Inflammatory macrophage treated with lipopolysaccharide for 1 hour (primary cell): ENCODE data around the gene TP73.
A peak's percentile ranks its signal among the peaks of the same experiment; 100 is the strongest.

Experiments used
- DNase-seq, 2 donors: peaks; one replicate each; pipeline ENCODE4 v3.0.0-alpha.2; 2020 to 2022

Gene TP73

GRCh38 chr1:3651930-3652547 is at the start of gene TP73:
TP73 (plus strand) TSS chr1:3652516; CDS start chr1:3682366, 29,850 bp downstream.
- DNase-seq = no peak

- DNase-seq = no peak
Observed at GRCh38 chr1:3603156-3603555, 49.2 kb upstream of the TP73 start.

DNA sequence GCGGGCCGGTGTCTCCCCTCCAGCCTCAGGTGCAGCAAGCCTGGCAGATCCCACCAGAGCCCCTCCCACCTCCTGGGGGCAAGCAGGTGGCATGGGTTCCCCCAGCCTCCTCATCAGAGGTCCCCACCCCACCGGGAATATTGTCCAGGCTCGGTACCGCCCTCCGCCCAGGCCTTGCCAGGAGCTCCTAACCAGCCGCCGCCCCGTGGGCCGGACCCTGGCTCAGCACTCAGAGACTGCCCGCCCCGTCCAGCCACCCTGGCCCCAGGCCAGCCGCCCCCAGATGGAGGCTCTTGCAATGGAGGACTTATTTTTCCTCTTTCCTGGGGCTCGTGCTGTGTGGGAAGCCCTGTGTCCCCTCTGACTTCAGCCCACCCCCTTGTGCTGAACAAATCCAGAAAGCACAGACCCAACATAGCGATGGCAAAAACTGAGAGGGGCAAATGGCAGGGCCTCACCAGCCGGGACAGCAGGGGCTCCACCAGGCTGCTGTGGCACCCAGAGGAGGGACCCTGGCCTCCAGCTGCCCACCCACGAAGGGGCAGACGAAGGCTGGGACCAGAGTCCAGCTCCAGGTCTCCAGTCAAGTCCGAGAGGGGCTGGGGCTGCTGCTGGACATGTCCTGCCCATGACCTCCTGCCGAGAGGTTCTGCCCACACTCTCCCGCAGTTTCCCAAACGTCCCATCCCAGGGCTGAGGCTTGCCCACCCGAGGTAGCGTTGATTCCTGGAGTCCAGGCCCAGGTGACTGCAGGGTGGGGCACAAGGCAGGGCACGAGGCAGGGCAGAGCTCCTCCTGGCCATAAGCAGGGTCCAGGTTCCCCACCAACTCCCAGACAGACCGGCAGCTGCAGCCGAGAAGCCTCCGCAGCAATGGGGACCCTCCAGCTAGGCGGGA is 48.5 kb upstream of the TP73 start:
- DNase-seq = no peak

- no peak for DNase-seq
Observed at GRCh38 chr1:3604468-3604974, 47.8 kb upstream of the TP73 start.

- DNase-seq = no peak
Observed at GRCh38 chr1:3604997-3605823, 47.1 kb upstream of the TP73 start.

DNA sequence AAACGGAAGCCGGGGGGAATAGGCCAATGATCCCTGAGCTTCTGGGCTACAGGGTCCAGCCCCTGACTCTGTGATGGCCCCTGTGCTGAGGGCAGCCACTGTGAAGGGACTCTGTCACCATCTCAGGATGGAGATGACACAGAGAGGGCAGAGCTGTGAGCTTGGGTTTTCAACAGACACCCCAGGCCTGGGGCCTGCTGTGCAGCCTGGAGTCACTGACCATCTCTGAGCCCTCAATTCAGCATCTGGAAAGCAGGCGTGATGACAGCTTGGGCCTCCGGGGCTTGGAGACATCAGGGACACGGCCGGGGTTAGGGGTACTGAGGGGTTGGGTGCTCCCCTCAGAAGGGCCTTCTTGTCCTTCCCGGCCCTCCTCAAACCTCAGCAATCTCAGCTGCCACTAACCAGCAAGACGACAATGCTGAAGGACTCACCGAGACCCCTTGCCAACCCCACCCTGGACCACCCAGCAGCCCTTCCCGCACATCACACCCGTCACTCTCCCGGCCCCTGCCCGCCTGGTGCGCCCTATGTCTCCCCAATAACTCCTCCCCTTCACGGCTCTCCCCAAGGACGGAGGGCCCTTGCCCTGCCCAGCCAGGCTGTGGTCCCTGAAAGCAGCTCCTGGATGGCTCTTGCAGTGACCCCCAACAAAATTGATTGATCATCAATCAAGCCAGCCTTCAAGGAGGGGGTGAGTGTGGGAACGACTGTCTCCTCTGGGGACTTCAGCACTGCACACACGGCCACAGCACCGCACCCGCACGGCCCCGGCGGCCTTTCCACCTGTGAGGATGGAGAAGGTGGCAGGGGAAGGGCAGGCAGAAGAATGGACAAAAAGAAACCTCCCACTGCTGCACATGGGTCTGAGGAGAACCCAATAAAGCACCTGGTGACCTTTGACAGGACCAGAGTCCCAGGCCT is 45.3 kb upstream of the TP73 start:
- DNase-seq = no peak

GRCh38 chr1:3607703-3608065 is 44.6 kb upstream of the TP73 start:
- no peak for DNase-seq

DNA sequence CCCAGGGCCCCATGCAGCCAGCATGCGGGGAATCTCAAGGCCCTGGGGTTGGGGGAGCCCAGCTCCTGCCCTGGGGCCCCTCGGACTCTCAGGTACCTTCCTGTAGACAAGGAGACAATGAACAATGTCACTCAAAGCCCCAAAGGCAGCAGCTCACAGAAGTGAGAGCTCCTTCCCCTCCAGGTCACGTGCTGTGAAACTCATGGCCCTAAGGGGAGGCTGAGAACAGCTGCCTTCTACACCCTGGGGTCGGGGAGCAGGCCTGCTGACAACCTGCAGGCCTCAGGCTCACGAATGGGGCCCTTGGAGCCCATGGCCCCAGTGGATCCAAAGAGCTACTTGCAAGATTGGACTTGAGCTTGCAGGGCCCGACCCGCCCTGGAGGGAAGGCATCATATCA is 44.2 kb upstream of the TP73 start:
- no peak for DNase-seq

GRCh38 chr1:3609016-3609768 is 43.1 kb upstream of the TP73 start:
- no peak for DNase-seq

DNA sequence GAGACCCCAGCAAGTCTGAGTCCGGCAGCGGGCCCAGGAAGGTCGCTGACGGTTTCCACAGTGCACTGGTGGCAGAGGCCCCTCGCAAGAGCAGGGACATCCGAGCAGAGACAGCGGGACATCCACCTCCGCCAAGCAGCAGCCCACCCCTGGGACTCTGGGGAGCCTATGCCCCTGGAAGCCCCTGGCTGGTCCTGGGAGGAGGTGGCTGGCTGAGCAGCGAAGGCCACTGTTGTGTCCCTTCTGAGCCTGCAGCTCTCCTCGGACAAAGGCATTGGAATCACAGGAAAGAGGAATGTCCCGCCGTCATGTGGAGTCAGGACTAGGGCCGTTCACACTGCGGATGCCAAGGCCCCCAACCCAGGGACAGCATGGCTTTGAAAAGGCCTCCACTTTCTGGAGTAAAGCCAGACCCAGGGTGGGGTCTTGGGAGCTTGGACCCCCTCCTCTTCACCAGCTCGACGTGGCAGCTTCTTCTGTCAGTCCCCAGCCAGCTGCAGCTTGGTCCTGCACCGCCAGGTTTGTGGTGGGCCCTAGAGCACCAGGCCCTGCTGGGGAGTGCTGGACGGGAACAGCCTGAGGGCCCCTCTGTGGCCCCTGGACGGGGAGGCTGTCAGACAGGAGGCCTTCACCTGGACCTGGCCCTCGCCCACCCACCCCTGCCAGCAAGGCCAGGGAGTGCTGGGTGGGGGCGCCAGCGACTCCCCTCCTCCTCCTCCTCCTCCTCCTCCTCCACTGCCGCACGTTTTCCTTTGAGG is 42.4 kb upstream of the TP73 start:
- no peak for DNase-seq

- DNase-seq = no peak
Observed at GRCh38 chr1:3610527-3611169, 41.7 kb upstream of the TP73 start.

- DNase-seq = peak in 1 of 2 donors; percentile 18
Observed at GRCh38 chr1:3611170-3612019, 40.9 kb upstream of the TP73 start, which contains the start of gene MEGF6. MEGF6 (minus strand) TSS chr1:3611508; CDS start chr1:3611268, 240 bp downstream.

GRCh38 chr1:3612123-3612522 is 40.2 kb upstream of the TP73 start:
- DNase-seq = no peak

DNA sequence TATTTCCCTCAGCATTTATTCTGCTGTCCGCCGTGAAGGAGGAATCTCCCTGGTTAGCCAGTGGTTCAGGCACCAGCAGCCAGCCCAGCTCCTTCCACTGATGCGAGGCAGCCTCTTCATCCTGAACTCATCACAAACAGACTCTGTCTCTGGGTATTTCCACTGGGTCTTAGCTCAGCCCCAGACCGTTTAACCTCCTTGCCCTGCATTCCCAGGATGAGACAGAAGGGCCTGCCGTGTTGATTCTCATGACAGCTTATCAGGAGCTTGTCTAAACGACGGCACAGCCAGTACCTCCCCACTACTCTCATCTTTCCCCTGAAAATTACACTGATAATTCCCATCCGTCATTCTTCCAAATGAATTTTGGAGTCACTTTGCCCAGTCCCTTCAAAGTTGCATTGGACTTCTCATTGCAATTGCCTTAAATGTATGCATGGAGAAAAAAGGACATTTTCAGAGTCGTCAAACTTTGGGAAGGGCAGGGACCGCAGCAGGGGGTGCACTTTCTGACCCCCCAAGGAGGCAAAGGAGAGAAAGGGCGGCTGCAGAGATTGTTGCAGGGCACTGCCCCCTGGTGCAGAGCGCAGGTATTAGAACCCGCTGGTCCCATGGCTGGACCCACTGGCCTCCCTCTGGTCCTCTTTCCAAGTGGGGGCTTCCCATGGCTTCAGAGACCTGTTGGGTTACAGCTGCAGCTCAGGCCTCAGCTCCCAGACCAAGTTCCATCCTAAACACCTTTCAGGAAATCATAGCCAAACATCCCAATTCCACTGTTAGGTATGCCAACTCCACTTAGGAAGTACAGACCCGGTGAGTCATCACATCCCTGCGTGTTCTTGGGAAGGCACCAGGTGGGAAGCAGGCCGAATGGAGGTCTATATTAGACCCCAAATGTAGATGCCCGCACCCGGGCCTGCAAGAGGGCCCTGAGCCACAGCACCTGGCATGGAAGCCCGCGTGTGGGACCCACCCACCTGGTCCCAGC is 37.3 kb upstream of the TP73 start:
- DNase-seq = peak in 1 of 2 donors; percentile 25

DNA sequence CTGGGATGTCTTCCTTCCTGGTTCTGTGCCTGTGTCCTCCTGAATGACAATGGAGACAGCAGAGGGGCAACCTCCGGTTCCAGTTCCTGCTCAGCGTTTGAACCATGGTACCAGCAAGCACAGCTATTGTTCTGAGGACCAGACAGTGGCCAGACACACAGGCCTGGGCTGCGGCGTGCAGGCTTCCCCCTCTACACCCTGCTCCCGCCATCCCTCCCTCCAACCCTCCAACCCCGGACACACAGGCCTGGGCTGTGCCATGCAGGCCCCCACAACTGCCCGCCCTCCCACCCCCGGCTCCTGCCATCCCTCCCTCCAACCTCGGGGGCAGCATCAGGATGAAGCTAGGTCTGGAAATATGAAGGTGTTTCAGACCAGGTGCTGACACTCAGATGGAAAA is 35.5 kb upstream of the TP73 start:
- DNase-seq = no peak

DNA sequence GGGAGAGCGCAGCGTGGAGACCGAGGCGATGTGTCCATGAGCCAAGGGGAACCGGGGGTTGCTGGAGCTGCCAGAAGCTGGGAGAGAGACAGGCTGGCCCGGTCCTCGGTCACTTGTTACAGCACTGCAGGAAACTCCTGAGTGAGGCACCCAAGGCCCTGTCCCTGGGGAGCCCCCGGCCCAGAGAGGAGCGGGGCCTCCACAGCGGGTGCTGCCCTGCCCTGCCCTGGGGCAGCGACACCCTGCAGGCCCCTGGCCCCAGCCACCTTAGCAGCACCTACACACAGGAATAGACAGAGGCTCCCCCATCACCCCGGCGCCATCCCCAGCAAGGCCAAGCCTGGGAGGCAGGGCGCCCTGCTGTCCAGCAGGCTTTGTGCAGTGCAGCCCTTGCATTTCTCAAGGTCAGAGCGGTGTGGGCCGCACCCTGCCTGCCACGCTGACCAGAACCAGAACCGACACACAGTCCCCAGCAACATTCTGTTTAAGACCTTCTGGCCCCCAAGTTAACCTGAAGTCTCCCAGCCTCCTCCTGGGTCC is 34.4 kb upstream of the TP73 start:
- no peak for DNase-seq

GRCh38 chr1:3618531-3618880 is 33.8 kb upstream of the TP73 start:
- DNase-seq = no peak
